ENCODE data around the gene AGBL1. TPM values are rescaled to one million over a fixed set of nuclear protein-coding genes. Genes with fewer than 3 reads are reported as not detected.
A peak's percentile ranks its signal among the peaks of the same experiment; 100 is the strongest.

AGBL1 gene
- total and polyA plus RNA-seq, 7 donors = 0.96 to 34.8 (median 6.6) TPM

- intact Hi-C loops (cut with DNase I) = no loop called here
- no peak overlapping the region for H3K27ac ChIP-seq
- 56 to 66% (median 61%) methylated on average over 4 of the region's 4 CpGs for WGBS, 3 donors
These were observed 662.2 kb downstream of the AGBL1 start for GRCh38 chr15:86741917-86742316.

GRCh38 chr15:86743283-86743903 is 663.7 kb downstream of the AGBL1 start:
- intact Hi-C loops (cut with DNase I) = no loop called here
- no peaks in the 10 kb centered on the region for H3K36me3 ChIP-seq (ENCODE audit: insufficient read depth in 1 of 2, low read depth in 1 of 2)
- H3K4me1 ChIP-seq = no peaks in the 10 kb centered on the region
- no peaks in the 10 kb centered on the region for H3K27me3 ChIP-seq (ENCODE audit: insufficient read depth in 3 of 3, low read length in 2 of 3)
- 66 to 70% (median 69%) methylated on average over 6 of the region's 6 CpGs for WGBS, 3 donors
- ATAC-seq (peak in 1 of 4 donors; percentile 46), DNase-seq (peak; percentile 10 to 48)
- H3K4me3 ChIP-seq = no peak overlapping the region
- no peaks in the 10 kb centered on the region for H3K9me3 ChIP-seq
- H3K27ac ChIP-seq = no peak overlapping the region
- TF ChIP-seq CTCF (IDR thresholded peaks at IDR 0.05) = peak; percentile 23

More at GRCh38 chr15:86741917-86742316, 662.2 kb downstream of the AGBL1 start:
- Histone ChIP-seq H3K4me1 (no peaks in the 10 kb centered on the region), H3K9me3 (no peaks in the 10 kb centered on the region), H3K36me3 (ENCODE audit: insufficient read depth in 1 of 2, low read depth in 1 of 2) (no peaks in the 10 kb centered on the region), H3K27me3 (ENCODE audit: insufficient read depth in 3 of 3, low read length in 2 of 3) (no peaks in the 10 kb centered on the region), H3K4me3 (no peak overlapping the region)
- TF ChIP-seq CTCF (IDR thresholded peaks at IDR 0.05) = no peak
- DNase-seq (no peak), ATAC-seq (no peak)

GRCh38 chr15:86744198-86744780 is 664.6 kb downstream of the AGBL1 start:
- no peak for DNase-seq

GRCh38 chr15:86751116-86751515 is 671.4 kb downstream of the AGBL1 start:
- ATAC-seq (peak in 3 of 4 donors; percentile 35 to 63 (median 44)), DNase-seq (no peak)
- WGBS, 3 donors = 70 to 74% (median 71%) methylated on average over 1 of the region's 1 CpG
- peak overlapping the region; percentile 25 for H3K27ac ChIP-seq
- H3K9me3 ChIP-seq = no peaks in the 10 kb centered on the region
- no peak overlapping the region for H3K4me3 ChIP-seq
- H3K27me3 ChIP-seq (ENCODE audit: insufficient read depth in 3 of 3, low read length in 2 of 3) = no peaks in the 10 kb centered on the region
- H3K4me1 ChIP-seq = peaks cover 9% of the 10 kb centered on the region
- intact Hi-C loops (cut with DNase I) = no loop called here
- H3K36me3 ChIP-seq (ENCODE audit: insufficient read depth in 1 of 2, low read depth in 1 of 2) = no peaks in the 10 kb centered on the region
- TF ChIP-seq CTCF (IDR thresholded peaks at IDR 0.05) = no peak

More at GRCh38 chr15:86744198-86744780, 664.6 kb downstream of the AGBL1 start:
- no peaks in the 10 kb centered on the region for H3K9me3 ChIP-seq
- no peaks in the 10 kb centered on the region for H3K36me3 ChIP-seq (ENCODE audit: insufficient read depth in 1 of 2, low read depth in 1 of 2)
- no peaks in the 10 kb centered on the region for H3K4me1 ChIP-seq
- intact Hi-C loops (cut with DNase I) = no loop called here
- H3K27ac ChIP-seq = no peak overlapping the region
- no peaks in the 10 kb centered on the region for H3K27me3 ChIP-seq (ENCODE audit: insufficient read depth in 3 of 3, low read length in 2 of 3)
- no peak for TF ChIP-seq CTCF (IDR thresholded peaks at IDR 0.05)
- WGBS, 3 donors = 77 to 81% (median 79%) methylated on average over 7 of the region's 7 CpGs
- ATAC-seq = no peak
- H3K4me3 ChIP-seq = no peak overlapping the region

All from psoas muscle (tissue), 8 donors.